ENCODE results near the gene FBXO33.

- TF ChIP-seq CTCF (IDR thresholded peaks at IDR 0.05; ENCODE audit: low read length) (peak; percentile 39), EZH2phosphoT487 (IDR thresholded peaks at IDR 0.05; ENCODE audit: low read length) (no peak)
Observed at GRCh38 chr14:39469094-39469710, 37.0 kb upstream of the FBXO33 start.

Data from MM.1S (cell line).